ENCODE measurements around the gene CISD3.

Gene CISD3

GRCh38 chr17:38729886-38730525 is at the start of gene CISD3:
Gene CISD3, plus strand, starts transcription at chr17:38730341. Its CDS starts 18 bp downstream, at chr17:38730359.
- Histone ChIP-seq H3K9me3 (ENCODE audit: control insufficient read depth, insufficient read depth, low read length) (no peaks in the 10 kb centered on the region), H3K9ac (ENCODE audit: low read depth, low read length) (peak within 1 kb of the TSS; percentile 80), H3K36me3 (ENCODE audit: insufficient read depth, low read length) (no peaks in the 10 kb centered on the region; the same call in 1 of the 2 replicates), H3K4me1 (ENCODE audit: insufficient read depth, low read length) (peaks cover 14% of the 10 kb centered on the region; the same call in 1 of the 2 replicates)

GRCh38 chr17:38681096-38681495 is 49.0 kb upstream of the CISD3 start:
- no peaks in the 10 kb centered on the region for H3K36me3 ChIP-seq (ENCODE audit: insufficient read depth, low read length)
- no peaks in the 10 kb centered on the region for H3K4me1 ChIP-seq (ENCODE audit: insufficient read depth, low read length)
- H3K9ac ChIP-seq (ENCODE audit: low read depth, low read length): no peak overlapping the region
- H3K9me3 ChIP-seq (ENCODE audit: control insufficient read depth, insufficient read depth, low read length): no peaks in the 10 kb centered on the region

- H3K9me3 ChIP-seq (ENCODE audit: control insufficient read depth, insufficient read depth, low read length): no peaks in the 10 kb centered on the region
- no peaks in the 10 kb centered on the region for H3K36me3 ChIP-seq (ENCODE audit: insufficient read depth, low read length)
- H3K4me1 ChIP-seq (ENCODE audit: insufficient read depth, low read length): no peaks in the 10 kb centered on the region
- H3K9ac ChIP-seq (ENCODE audit: low read depth, low read length): no peak overlapping the region
Observed at GRCh38 chr17:38685491-38685890, 44.6 kb upstream of the CISD3 start.

- no peak overlapping the region for H3K9ac ChIP-seq (ENCODE audit: low read depth, low read length)
- no peaks in the 10 kb centered on the region; the same call in 1 of the 2 replicates for H3K4me1 ChIP-seq (ENCODE audit: insufficient read depth, low read length)
- no peaks in the 10 kb centered on the region for H3K36me3 ChIP-seq (ENCODE audit: insufficient read depth, low read length)
- no peaks in the 10 kb centered on the region for H3K9me3 ChIP-seq (ENCODE audit: control insufficient read depth, insufficient read depth, low read length)
Observed at GRCh38 chr17:38687286-38687685, 42.9 kb upstream of the CISD3 start.

- Histone ChIP-seq H3K36me3 (ENCODE audit: insufficient read depth, low read length) (no peaks in the 10 kb centered on the region), H3K9ac (ENCODE audit: low read depth, low read length) (no peak overlapping the region), H3K9me3 (ENCODE audit: control insufficient read depth, insufficient read depth, low read length) (no peaks in the 10 kb centered on the region), H3K4me1 (ENCODE audit: insufficient read depth, low read length) (no peaks in the 10 kb centered on the region; the same call in 1 of the 2 replicates)
Observed at GRCh38 chr17:38690386-38690785, 39.8 kb upstream of the CISD3 start.

GRCh38 chr17:38691154-38691553 is 39.0 kb upstream of the CISD3 start:
- Histone ChIP-seq H3K9me3 (ENCODE audit: control insufficient read depth, insufficient read depth, low read length) (no peaks in the 10 kb centered on the region), H3K9ac (ENCODE audit: low read depth, low read length) (no peak overlapping the region), H3K4me1 (ENCODE audit: insufficient read depth, low read length) (no peaks in the 10 kb centered on the region; the same call in 1 of the 2 replicates), H3K36me3 (ENCODE audit: insufficient read depth, low read length) (no peaks in the 10 kb centered on the region)

GRCh38 chr17:38693700-38694329 is 36.3 kb upstream of the CISD3 start:
- Histone ChIP-seq H3K9me3 (ENCODE audit: control insufficient read depth, insufficient read depth, low read length) (no peaks in the 10 kb centered on the region), H3K36me3 (ENCODE audit: insufficient read depth, low read length) (no peaks in the 10 kb centered on the region), H3K9ac (ENCODE audit: low read depth, low read length) (no peak overlapping the region), H3K4me1 (ENCODE audit: insufficient read depth, low read length) (peaks cover 1% of the 10 kb centered on the region; the same call in 1 of the 2 replicates)

GRCh38 chr17:38697061-38697820 is 32.9 kb upstream of the CISD3 start:
- no peak overlapping the region for H3K9ac ChIP-seq (ENCODE audit: low read depth, low read length)
- no peaks in the 10 kb centered on the region for H3K36me3 ChIP-seq (ENCODE audit: insufficient read depth, low read length)
- H3K9me3 ChIP-seq (ENCODE audit: control insufficient read depth, insufficient read depth, low read length): no peaks in the 10 kb centered on the region
- peaks cover 10% of the 10 kb centered on the region; the same call in 1 of the 2 replicates for H3K4me1 ChIP-seq (ENCODE audit: insufficient read depth, low read length)

GRCh38 chr17:38698760-38699159 is 31.4 kb upstream of the CISD3 start:
- peaks cover 10% of the 10 kb centered on the region; the same call in 1 of the 2 replicates for H3K4me1 ChIP-seq (ENCODE audit: insufficient read depth, low read length)
- H3K36me3 ChIP-seq (ENCODE audit: insufficient read depth, low read length): no peaks in the 10 kb centered on the region
- H3K9me3 ChIP-seq (ENCODE audit: control insufficient read depth, insufficient read depth, low read length): no peaks in the 10 kb centered on the region
- H3K9ac ChIP-seq (ENCODE audit: low read depth, low read length): no peak overlapping the region

- Histone ChIP-seq H3K4me1 (ENCODE audit: insufficient read depth, low read length) (peaks cover 10% of the 10 kb centered on the region; the same call in 1 of the 2 replicates), H3K36me3 (ENCODE audit: insufficient read depth, low read length) (no peaks in the 10 kb centered on the region), H3K9ac (ENCODE audit: low read depth, low read length) (peak overlapping the region; percentile 49), H3K9me3 (ENCODE audit: control insufficient read depth, insufficient read depth, low read length) (no peaks in the 10 kb centered on the region)
Observed at GRCh38 chr17:38701504-38702165, 28.5 kb upstream of the CISD3 start.

- H3K9ac ChIP-seq (ENCODE audit: low read depth, low read length): peak overlapping the region; percentile 49
- H3K9me3 ChIP-seq (ENCODE audit: control insufficient read depth, insufficient read depth, low read length): no peaks in the 10 kb centered on the region
- no peaks in the 10 kb centered on the region for H3K36me3 ChIP-seq (ENCODE audit: insufficient read depth, low read length)
- peaks cover 13% of the 10 kb centered on the region; the same call in 1 of the 2 replicates for H3K4me1 ChIP-seq (ENCODE audit: insufficient read depth, low read length)
Observed at GRCh38 chr17:38702166-38702915, 27.8 kb upstream of the CISD3 start.

GRCh38 chr17:38702916-38703741 is 27.0 kb upstream of the CISD3 start:
- H3K36me3 ChIP-seq (ENCODE audit: insufficient read depth, low read length): no peaks in the 10 kb centered on the region
- H3K9me3 ChIP-seq (ENCODE audit: control insufficient read depth, insufficient read depth, low read length): no peaks in the 10 kb centered on the region
- peaks cover 16% of the 10 kb centered on the region; the same call in 1 of the 2 replicates for H3K4me1 ChIP-seq (ENCODE audit: insufficient read depth, low read length)
- peak overlapping the region; percentile 49 for H3K9ac ChIP-seq (ENCODE audit: low read depth, low read length)

Measured in ES-I3 (cell line).